OCI-M2 (cell line): ENCODE results near the gene IER5L.

Source experiments
- DNase-seq: peaks from one replicate; lab custom pipeline; 2025; ENCODE audit not compliant: unreplicated experiment; lab: John Stamatoyannopoulos, UW

Gene IER5L

GRCh38 chr9:129182122-129182521 is 4.1 kb upstream of the IER5L start:
- no peak for DNase-seq

GRCh38 chr9:129181246-129181645 is 3.2 kb upstream of the IER5L start:
- no peak for DNase-seq

- no peak for DNase-seq
Measured at GRCh38 chr9:129178568-129179382, 714 bp upstream of the IER5L start.

- DNase-seq = no peak
Measured at GRCh38 chr9:129177443-129177790, 644 bp downstream of the IER5L start.

GRCh38 chr9:129176701-129177442 is 1.2 kb downstream of the IER5L start:
- no peak for DNase-seq

- DNase-seq = no peak
Measured at GRCh38 chr9:129175825-129176633, 2.0 kb downstream of the IER5L start.

- no peak for DNase-seq
Measured at GRCh38 chr9:129175515-129175824, 2.6 kb downstream of the IER5L start.

GRCh38 chr9:129174724-129175514 is 3.1 kb downstream of the IER5L start:
- no peak for DNase-seq

- no peak for DNase-seq
Measured at GRCh38 chr9:129174102-129174723, 3.8 kb downstream of the IER5L start.

GRCh38 chr9:129173296-129174101 is 4.6 kb downstream of the IER5L start:
- DNase-seq = no peak

GRCh38 chr9:129172816-129173215 is 5.2 kb downstream of the IER5L start:
- DNase-seq = no peak

- no peak for DNase-seq
Measured at GRCh38 chr9:129171993-129172751, 5.9 kb downstream of the IER5L start.

- DNase-seq = no peak
Measured at GRCh38 chr9:129170229-129170628, 7.8 kb downstream of the IER5L start.

- DNase-seq = no peak
Measured at GRCh38 chr9:129166623-129167557, 11.2 kb downstream of the IER5L start.

- no peak for DNase-seq
Measured at GRCh38 chr9:129165198-129165597, 12.9 kb downstream of the IER5L start.

GRCh38 chr9:129164246-129164930 is 13.7 kb downstream of the IER5L start:
- no peak for DNase-seq

GRCh38 chr9:129163753-129164152 is 14.3 kb downstream of the IER5L start:
- no peak for DNase-seq
